ENCODE data around the gene C16orf54.
A peak's percentile ranks its signal among the peaks of the same experiment; 100 is the strongest.
"Not testable (repeated sequence)": the region's sequence is repeated elsewhere in the genome, so short reads cannot be mapped to it uniquely, and the experiment has no call there.

The C16orf54 gene

GRCh38 chr16:29742683-29743275, 3.0 kb downstream of the C16orf54 start:
- CTCF ChIA-PET, result interaction anchor here (0.6 kb wide), 1 partner anchor 54 kb away, joined by 3 read pairs; no protein-coding TSS in a partner anchor
- Mint-ChIP-seq H3K36me3 (peaks cover 72% of the 10 kb centered on the region), H3K9me3 (no peaks in the 10 kb centered on the region), H3K27me3 (peaks cover 5% of the 10 kb centered on the region), H3K4me3 (peak overlapping the region; percentile 100), H3K27ac (no peak overlapping the region), H3K4me1 (peaks cover 82% of the 10 kb centered on the region)
- no peak for DNase-seq

DNA sequence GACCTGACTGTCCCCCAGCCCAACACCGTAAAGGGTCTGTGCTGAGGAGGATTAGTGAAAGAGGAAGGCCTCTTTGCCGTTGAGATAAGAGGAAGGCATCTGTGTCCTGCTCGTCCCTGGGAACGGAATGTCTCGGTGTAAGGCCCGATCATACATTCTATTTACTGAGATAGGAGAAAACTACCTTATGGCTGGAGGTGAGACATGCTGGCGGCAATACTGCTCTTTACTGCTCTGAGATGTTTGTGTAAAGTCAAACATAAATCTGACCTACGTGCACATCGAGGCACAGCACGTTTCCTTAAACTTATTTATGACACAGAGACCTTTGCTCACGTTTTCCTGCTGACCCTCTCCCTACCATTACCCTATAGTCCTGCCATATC, 5.2 kb downstream of the C16orf54 start:
- H3K4me3 Mint-ChIP-seq, H3K27me3 Mint-ChIP-seq: not testable (repeated sequence)

GRCh38 chr16:29739927-29740629, 5.7 kb downstream of the C16orf54 start:
- Mint-ChIP-seq H3K36me3 (peaks cover 69% of the 10 kb centered on the region), H3K4me1 (peaks cover 77% of the 10 kb centered on the region), H3K27ac (peak overlapping the region; percentile 3)
- not testable (repeated sequence) for H3K9me3 Mint-ChIP-seq, H3K27me3 Mint-ChIP-seq, H3K4me3 Mint-ChIP-seq, DNase-seq
- CTCF ChIA-PET, result interaction anchor here (0.7 to 2.7 kb wide), 3 partner anchors 10 to 50 kb away, joined by 3 to 13 read pairs (median 8); partner anchors contain the start of gene KIF22

More for the DNA sequence above, 5.2 kb downstream of the C16orf54 start:
- H3K9me3 Mint-ChIP-seq, DNase-seq, H3K27ac Mint-ChIP-seq, CTCF ChIA-PET: not testable (repeated sequence)
- Mint-ChIP-seq H3K4me1 (peaks cover 77% of the 10 kb centered on the region), H3K36me3 (peaks cover 74% of the 10 kb centered on the region)

- CTCF ChIA-PET, result interaction anchor here (0.9 to 2.7 kb wide), 10 partner anchors 9 to 110 kb away, joined by 3 to 13 read pairs (median 6); partner anchors contain the start of gene KIF22
- Mint-ChIP-seq H3K36me3 (peaks cover 64% of the 10 kb centered on the region), H3K4me1 (peaks cover 77% of the 10 kb centered on the region), H3K27ac (peak overlapping the region; percentile 66), H3K4me3 (no peak overlapping the region), H3K27me3 (no peaks in the 10 kb centered on the region), H3K9me3 (peaks cover 4% of the 10 kb centered on the region)
- DNase-seq, result peak; percentile 75
Measured at GRCh38 chr16:29738514-29738913, 7.3 kb downstream of the C16orf54 start.

DNA sequence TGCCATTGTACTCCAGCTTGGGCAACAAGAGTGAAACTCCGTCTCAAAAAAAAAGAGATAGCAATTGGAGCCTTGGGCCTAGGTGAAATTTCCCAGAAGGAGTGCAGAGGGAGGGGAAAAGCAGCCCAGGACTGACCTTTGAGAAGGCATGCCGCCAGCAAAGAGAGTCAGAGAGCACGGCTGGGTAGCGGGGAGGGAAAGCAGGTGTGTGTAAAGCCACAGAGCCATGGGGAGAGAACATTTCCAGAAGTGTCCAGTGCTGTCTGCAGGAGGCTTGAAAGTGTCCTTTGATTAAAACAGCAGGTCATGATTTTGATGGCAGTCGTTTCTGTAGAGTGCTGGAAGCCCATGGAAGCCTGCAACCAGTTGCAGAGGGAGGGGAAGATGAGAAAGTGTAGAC, 8.1 kb downstream of the C16orf54 start:
- CTCF ChIA-PET, result interaction anchor here (1.9 to 2.7 kb wide), 2 partner anchors 14 to 48 kb away, joined by 8 to 13 read pairs; no protein-coding TSS in a partner anchor
- Mint-ChIP-seq H3K36me3 (peaks cover 62% of the 10 kb centered on the region), H3K9me3 (peaks cover 8% of the 10 kb centered on the region), H3K27ac (peak overlapping the region; percentile 66), H3K4me1 (peaks cover 74% of the 10 kb centered on the region), H3K4me3 (peak overlapping the region; percentile 1), H3K27me3 (no peaks in the 10 kb centered on the region)
- DNase-seq, result no peak

DNA sequence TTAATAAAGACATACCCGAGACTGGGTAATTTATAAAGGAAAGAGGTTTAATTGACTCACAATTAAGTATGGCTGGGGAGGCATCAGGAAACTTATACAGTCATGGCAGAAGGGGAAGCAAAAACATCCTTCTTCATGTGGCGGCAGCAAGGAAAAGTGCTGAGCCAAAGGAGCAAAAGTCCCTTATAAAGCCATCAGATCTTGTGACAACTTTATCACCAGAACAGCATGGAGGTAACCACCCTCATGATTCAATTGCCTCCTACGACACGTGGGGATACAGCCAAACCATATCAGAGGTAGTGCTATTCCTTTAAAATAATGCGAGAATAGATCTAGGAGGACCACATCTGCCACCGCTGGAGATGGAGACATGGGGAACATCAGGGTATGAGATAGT, 9.0 kb downstream of the C16orf54 start:
- Mint-ChIP-seq H3K36me3 (peaks cover 59% of the 10 kb centered on the region), H3K4me3 (no peak overlapping the region), H3K4me1 (peaks cover 72% of the 10 kb centered on the region), H3K9me3 (peaks cover 11% of the 10 kb centered on the region), H3K27me3 (no peaks in the 10 kb centered on the region), H3K27ac (peak overlapping the region; percentile 35)
- CTCF ChIA-PET, result no interaction called here
- no peak for DNase-seq

DNA sequence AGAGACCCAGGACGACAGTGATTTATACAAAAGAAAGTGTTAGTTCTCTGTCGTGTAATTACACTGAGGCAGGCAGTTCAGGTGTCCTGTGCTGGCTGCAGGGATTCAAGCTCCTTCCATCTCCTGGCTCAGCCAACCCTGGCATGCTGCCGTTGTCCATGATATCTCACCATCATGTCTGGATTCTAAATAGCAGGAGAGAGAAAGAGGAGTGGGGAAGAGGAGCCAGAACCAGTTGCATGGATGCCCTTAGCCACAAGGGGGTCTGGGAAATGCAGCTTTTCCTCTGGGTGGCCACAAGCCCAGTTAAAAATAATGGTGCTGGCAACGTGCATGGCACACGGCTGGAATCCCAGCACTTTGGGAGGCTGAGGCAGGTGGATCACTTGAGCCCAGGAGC, 9.7 kb downstream of the C16orf54 start:
- Mint-ChIP-seq H3K9me3 (peaks cover 13% of the 10 kb centered on the region), H3K4me1 (peaks cover 72% of the 10 kb centered on the region), H3K27ac (no peak overlapping the region), H3K4me3 (no peak overlapping the region), H3K27me3 (no peaks in the 10 kb centered on the region), H3K36me3 (peaks cover 55% of the 10 kb centered on the region)
- CTCF ChIA-PET, result interaction anchor here (0.7 kb wide), 1 partner anchor 49 kb away, joined by 3 read pairs; no protein-coding TSS in a partner anchor
- no peak for DNase-seq

- Mint-ChIP-seq H3K27ac (no peak overlapping the region), H3K4me3 (no peak overlapping the region), H3K4me1 (peaks cover 66% of the 10 kb centered on the region), H3K27me3 (no peaks in the 10 kb centered on the region), H3K9me3 (peaks cover 13% of the 10 kb centered on the region), H3K36me3 (peaks cover 44% of the 10 kb centered on the region)
- no peak for DNase-seq
- CTCF ChIA-PET, result interaction anchor here (1.0 to 1.7 kb wide), 2 partner anchors 24 to 113 kb away, joined by 3 read pairs; no protein-coding TSS in a partner anchor
Measured at GRCh38 chr16:29734786-29735185, 11.0 kb downstream of the C16orf54 start.

GRCh38 chr16:29731768-29732601, 13.8 kb downstream of the C16orf54 start:
- not testable (repeated sequence) for H3K4me3 Mint-ChIP-seq
- Mint-ChIP-seq H3K36me3 (peaks cover 33% of the 10 kb centered on the region), H3K27ac (peak overlapping the region; percentile 89), H3K27me3 (peaks cover 25% of the 10 kb centered on the region), H3K4me1 (peaks cover 47% of the 10 kb centered on the region), H3K9me3 (peaks cover 13% of the 10 kb centered on the region)
- DNase-seq, result peak; percentile 54
- CTCF ChIA-PET, result interaction anchor here (0.7 to 5.8 kb wide), 5 partner anchors 9 to 53 kb away, joined by 3 to 23 read pairs (median 4); no protein-coding TSS in a partner anchor

DNA sequence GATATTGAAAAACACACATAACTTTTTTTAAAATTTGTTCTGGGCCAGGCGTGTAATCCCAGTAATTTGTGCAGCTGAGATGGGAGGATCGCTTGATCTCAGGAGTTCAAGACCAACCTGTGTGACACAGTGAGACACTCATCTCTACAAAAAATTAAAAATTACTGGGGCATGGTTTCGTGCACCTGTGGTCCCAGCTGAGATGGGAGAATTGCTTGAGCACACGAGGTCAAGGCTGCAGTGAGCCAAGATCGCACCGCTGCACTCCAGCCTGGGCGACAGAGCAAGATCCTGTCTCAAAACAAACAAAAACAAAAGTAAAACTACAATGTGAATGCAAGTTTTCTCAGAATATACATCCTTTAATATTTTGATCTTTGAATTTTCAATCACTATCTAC, 15.1 kb downstream of the C16orf54 start:
- H3K27me3 Mint-ChIP-seq, result peaks cover 34% of the 10 kb centered on the region
- peaks cover 36% of the 10 kb centered on the region for H3K4me1 Mint-ChIP-seq
- DNase-seq, result no peak
- H3K9me3 Mint-ChIP-seq, result peaks cover 13% of the 10 kb centered on the region
- H3K4me3 Mint-ChIP-seq, result no peak overlapping the region
- peaks cover 22% of the 10 kb centered on the region for H3K36me3 Mint-ChIP-seq
- no peak overlapping the region for H3K27ac Mint-ChIP-seq
- CTCF ChIA-PET, result interaction anchor here (0.6 to 5.8 kb wide), 7 partner anchors 9 to 196 kb away, joined by 3 to 23 read pairs (median 4); partner anchors contain the start of genes KCTD13 and KIF22

- H3K27ac Mint-ChIP-seq, result no peak overlapping the region
- DNase-seq, result no peak
Measured at GRCh38 chr16:29729116-29729521, 16.7 kb downstream of the C16orf54 start.

DNA sequence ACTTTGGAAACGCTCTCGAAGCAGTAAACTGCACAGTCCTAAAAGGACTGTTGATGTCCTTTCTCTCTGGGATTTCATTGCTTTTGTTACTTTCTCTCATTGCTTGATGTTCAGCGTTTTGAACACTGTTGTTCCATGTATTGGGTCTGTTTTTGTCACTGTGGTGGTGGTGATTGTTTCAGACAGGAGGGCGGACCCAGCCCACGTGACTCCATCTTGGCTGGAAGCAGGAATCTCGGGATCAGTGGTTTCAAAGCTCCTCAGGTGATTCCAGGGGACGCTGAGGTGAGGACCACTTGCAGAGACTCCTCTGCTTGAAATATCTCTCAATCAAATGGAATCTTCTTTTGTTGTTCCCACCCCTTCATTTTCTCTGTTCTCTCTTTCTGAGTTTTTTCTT, 18.3 kb downstream of the C16orf54 start:
- H3K27ac Mint-ChIP-seq, result no peak overlapping the region

More at GRCh38 chr16:29729116-29729521, 16.7 kb downstream of the C16orf54 start:
- Mint-ChIP-seq H3K4me3 (no peak overlapping the region), H3K27me3 (peaks cover 35% of the 10 kb centered on the region), H3K9me3 (peaks cover 10% of the 10 kb centered on the region), H3K36me3 (peaks cover 17% of the 10 kb centered on the region), H3K4me1 (peaks cover 35% of the 10 kb centered on the region)
- CTCF ChIA-PET, result interaction anchor here (0.7 to 5.8 kb wide), 14 partner anchors 9 to 303 kb away, joined by 3 to 23 read pairs (median 4); partner anchors contain the start of gene KIF22

DNA sequence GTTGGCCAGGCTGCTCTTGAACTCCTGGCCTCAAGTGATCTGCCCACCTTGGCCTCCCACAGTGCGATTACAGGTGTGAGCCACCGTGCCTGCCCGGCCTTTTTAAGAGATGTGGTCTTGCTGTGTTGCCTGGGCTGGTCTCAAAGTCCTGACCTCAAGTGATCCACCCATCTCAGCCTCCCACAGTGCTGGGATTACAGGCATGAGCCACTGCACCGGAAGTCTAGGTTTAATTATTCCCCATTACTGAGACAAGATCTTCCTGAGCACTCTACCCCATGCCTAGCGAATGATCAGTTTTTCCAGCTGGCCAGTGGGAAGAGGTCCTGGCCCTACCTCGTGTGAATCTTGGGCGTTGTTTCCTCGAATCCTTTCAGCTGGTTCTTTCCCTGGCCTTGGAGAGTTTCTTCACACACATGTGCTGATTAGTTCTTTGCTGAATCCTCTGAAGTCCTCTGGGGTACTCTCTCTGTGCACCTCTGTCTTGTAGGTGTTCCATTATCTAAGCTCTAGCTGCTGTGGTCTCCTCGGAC, 18.9 kb downstream of the C16orf54 start:
- Mint-ChIP-seq H3K9me3 (peaks cover 2% of the 10 kb centered on the region), H3K4me1 (peaks cover 26% of the 10 kb centered on the region)

More for the DNA sequence above, 18.3 kb downstream of the C16orf54 start:
- CTCF ChIA-PET, result no interaction called here
- peaks cover 43% of the 10 kb centered on the region for H3K27me3 Mint-ChIP-seq
- peaks cover 5% of the 10 kb centered on the region for H3K9me3 Mint-ChIP-seq
- H3K4me1 Mint-ChIP-seq, result peaks cover 31% of the 10 kb centered on the region
- H3K36me3 Mint-ChIP-seq, result peaks cover 8% of the 10 kb centered on the region
- DNase-seq, result no peak
- H3K4me3 Mint-ChIP-seq, result no peak overlapping the region

More for the DNA sequence above, 18.9 kb downstream of the C16orf54 start:
- Mint-ChIP-seq H3K36me3 (peaks cover 4% of the 10 kb centered on the region), H3K4me3 (no peak overlapping the region), H3K27ac (no peak overlapping the region), H3K27me3 (peaks cover 43% of the 10 kb centered on the region)
- DNase-seq, result no peak
- CTCF ChIA-PET, result no interaction called here

Data from activated naive CD4-positive, alpha-beta T cell treated with anti-CD3 and anti-CD28 coated beads, Interleukin-2, amount 10 ng/mL, durations not matched to agents 7 days and 5 days (primary cell).